ENCODE measurements around the gene VTI1A.

- TF ChIP-seq CTCF (IDR thresholded peaks at IDR 0.05) = no peak
- no peak for TF ChIP-seq POLR2A (IDR thresholded peaks at IDR 0.05)
These were observed 391.9 kb downstream of the VTI1A start for GRCh38 chr10:112838784-112839481.

Measured in ovary (tissue), 3 donors.